Measurements from ENCODE around the gene MLF1.

DNA sequence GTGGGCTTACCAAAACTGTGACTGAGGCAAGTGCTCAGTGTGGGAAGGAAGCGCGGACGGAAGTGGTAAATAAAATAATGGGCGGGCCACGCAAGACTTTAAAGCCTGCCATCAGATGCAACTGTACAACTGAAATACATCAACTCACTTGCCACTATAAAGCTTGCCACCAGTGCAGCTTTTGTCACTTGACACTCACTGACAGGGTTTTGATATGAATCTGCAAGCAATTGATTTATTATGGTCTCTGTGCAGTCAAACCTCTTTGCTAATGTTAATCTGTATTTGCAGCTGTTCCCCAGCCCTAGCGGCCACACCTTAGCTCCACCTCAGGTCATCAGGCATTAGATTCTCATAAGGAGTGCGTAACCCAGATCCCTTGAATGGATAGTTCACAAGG is 71.0 kb downstream of the MLF1 start:
- TF ChIP-seq, protein P1, sequence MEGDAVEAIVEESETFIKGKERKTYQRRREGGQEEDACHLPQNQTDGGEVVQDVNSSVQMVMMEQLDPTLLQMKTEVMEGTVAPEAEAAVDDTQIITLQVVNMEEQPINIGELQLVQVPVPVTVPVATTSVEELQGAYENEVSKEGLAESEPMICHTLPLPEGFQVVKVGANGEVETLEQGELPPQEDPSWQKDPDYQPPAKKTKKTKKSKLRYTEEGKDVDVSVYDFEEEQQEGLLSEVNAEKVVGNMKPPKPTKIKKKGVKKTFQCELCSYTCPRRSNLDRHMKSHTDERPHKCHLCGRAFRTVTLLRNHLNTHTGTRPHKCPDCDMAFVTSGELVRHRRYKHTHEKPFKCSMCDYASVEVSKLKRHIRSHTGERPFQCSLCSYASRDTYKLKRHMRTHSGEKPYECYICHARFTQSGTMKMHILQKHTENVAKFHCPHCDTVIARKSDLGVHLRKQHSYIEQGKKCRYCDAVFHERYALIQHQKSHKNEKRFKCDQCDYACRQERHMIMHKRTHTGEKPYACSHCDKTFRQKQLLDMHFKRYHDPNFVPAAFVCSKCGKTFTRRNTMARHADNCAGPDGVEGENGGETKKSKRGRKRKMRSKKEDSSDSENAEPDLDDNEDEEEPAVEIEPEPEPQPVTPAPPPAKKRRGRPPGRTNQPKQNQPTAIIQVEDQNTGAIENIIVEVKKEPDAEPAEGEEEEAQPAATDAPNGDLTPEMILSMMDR (conservative IDR thresholded peaks at IDR 0.05), result no peak
- no peak for TF ChIP-seq EZH2 (IDR thresholded peaks at IDR 0.05; ENCODE audit: low read depth)
